Measurements from ENCODE around the gene ARL15. TPM values are rescaled to one million over a fixed set of nuclear protein-coding genes. Genes with fewer than 3 reads are reported as not detected.
A peak's percentile ranks its signal among the peaks of the same experiment; 100 is the strongest.

The ARL15 gene
- total and polyA plus RNA-seq, 2 experiments from 2014 or later: 7.8 to 9.9 TPM

DNA sequence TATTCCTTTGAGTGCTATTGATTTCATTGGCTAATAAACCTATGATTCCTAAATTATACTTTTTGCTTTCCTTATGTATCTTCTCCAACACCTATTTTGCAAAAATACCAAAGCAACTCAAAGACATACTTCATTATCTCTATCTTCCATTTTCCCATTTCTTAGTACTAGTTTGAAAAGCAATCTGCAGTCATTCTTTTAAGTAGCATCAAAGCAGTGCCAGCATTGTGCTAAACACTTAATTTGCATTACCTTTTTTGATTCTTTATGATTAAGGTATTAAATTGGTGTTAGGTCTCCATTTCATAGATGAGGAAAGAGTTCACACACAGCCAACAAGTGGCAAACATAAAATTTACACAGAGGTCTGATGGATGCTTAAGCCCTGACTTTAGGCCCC lies 330.3 kb downstream of the ARL15 start:
- H4K20me1 ChIP-seq (ENCODE audit: insufficient read depth): no peaks in the 10 kb centered on the region
- in situ Hi-C loops (cut with MboI): no loop called here
- H3K9ac ChIP-seq: no peak overlapping the region
- H3K4me2 ChIP-seq (ENCODE audit: unreplicated experiment): no peak overlapping the region
- H3F3A ChIP-seq (ENCODE audit: insufficient read depth): 0 out of 2 replicates have a peak, but pooled peaks cover 6% of the 10 kb centered on the region
- DNase-seq: no peak
- H3K4me1 ChIP-seq (ENCODE audit: insufficient read depth): no peaks in the 10 kb centered on the region
- no peak overlapping the region for H3K27ac ChIP-seq
- no peak overlapping the region for H3K4me3 ChIP-seq
- H3K9me2 ChIP-seq (ENCODE audit: insufficient read depth): no peaks in the 10 kb centered on the region
- TF ChIP-seq EZH2phosphoT487 (IDR thresholded peaks at IDR 0.05; ENCODE audit: insufficient read depth, low read depth) (no peak), EZH2 (IDR thresholded peaks at IDR 0.05; ENCODE audit: insufficient read depth, poor library complexity, severe bottlenecking) (no peak)
- no peak overlapping the region for H2AFZ ChIP-seq
- no peaks in the 10 kb centered on the region for H3K9me3 ChIP-seq (ENCODE audit: low read depth)
- H3K79me2 ChIP-seq (ENCODE audit: insufficient read depth): no peaks in the 10 kb centered on the region
- no peaks in the 10 kb centered on the region for H3K36me3 ChIP-seq (ENCODE audit: low read depth)
- no peaks in the 10 kb centered on the region for H3K27me3 ChIP-seq (replicated peaks; ENCODE audit: insufficient read depth)

GRCh38 chr5:53974021-53974420 lies 336.4 kb downstream of the ARL15 start:
- in situ Hi-C loops (cut with MboI): no loop called here

DNA sequence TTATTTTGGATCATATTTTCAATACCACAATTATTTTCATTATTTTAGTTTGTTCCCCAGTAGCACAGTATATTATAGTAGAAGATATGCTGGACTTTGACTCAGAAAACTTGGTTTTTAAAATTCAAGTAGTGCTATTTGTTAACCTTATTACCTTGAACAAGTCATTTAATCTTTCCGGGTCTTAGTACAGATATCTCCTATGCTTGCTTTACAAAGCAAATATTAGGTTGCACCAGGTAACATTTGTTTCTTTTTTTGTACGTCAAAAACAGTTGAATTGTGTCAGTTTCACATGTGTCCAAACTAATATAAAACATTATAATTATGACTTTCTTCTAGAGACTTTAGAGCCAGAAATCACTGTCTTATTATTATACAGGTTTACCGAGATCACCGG lies 338.1 kb downstream of the ARL15 start:
- Histone ChIP-seq H3K9me3 (ENCODE audit: low read depth) (no peaks in the 10 kb centered on the region), H3K4me2 (ENCODE audit: unreplicated experiment) (no peak overlapping the region), H3K4me1 (ENCODE audit: insufficient read depth) (peaks cover 18% of the 10 kb centered on the region), H4K20me1 (ENCODE audit: insufficient read depth) (no peaks in the 10 kb centered on the region), H3K27ac (no peak overlapping the region), H3K27me3 (replicated peaks; ENCODE audit: insufficient read depth) (no peaks in the 10 kb centered on the region), H3K9me2 (ENCODE audit: insufficient read depth) (no peaks in the 10 kb centered on the region), H3F3A (ENCODE audit: insufficient read depth) (peaks cover 18% of the 10 kb centered on the region; the same call in 1 of the 2 replicates), H3K36me3 (ENCODE audit: low read depth) (no peaks in the 10 kb centered on the region), H3K79me2 (ENCODE audit: insufficient read depth) (no peaks in the 10 kb centered on the region), H3K9ac (no peak overlapping the region), H3K4me3 (no peak overlapping the region), H2AFZ (no peak overlapping the region)
- in situ Hi-C loops (cut with MboI): no loop called here
- DNase-seq: no peak
- TF ChIP-seq EZH2 (IDR thresholded peaks at IDR 0.05; ENCODE audit: insufficient read depth, poor library complexity, severe bottlenecking) (no peak), EZH2phosphoT487 (IDR thresholded peaks at IDR 0.05; ENCODE audit: insufficient read depth, low read depth) (no peak)
- 89 to 91% methylated on average over 4 of the region's 4 CpGs for WGBS, 2 experiments (ENCODE audit: low coverage in 1 of 2, low lambda C conversion rate in 2 of 2, missing lambda C conversion rate in 2 of 2)

More at GRCh38 chr5:53974021-53974420, 336.4 kb downstream of the ARL15 start:
- no peak overlapping the region for H2AFZ ChIP-seq
- H3F3A ChIP-seq (ENCODE audit: insufficient read depth): peaks cover 18% of the 10 kb centered on the region; the same call in 1 of the 2 replicates
- TF ChIP-seq EZH2 (IDR thresholded peaks at IDR 0.05; ENCODE audit: insufficient read depth, poor library complexity, severe bottlenecking) (no peak), EZH2phosphoT487 (IDR thresholded peaks at IDR 0.05; ENCODE audit: insufficient read depth, low read depth) (no peak)
- 91 to 95% methylated on average over 1 of the region's 1 CpG for WGBS, 2 experiments (ENCODE audit: low coverage in 1 of 2, low lambda C conversion rate in 2 of 2, missing lambda C conversion rate in 2 of 2)
- no peaks in the 10 kb centered on the region for H3K9me3 ChIP-seq (ENCODE audit: low read depth)
- no peaks in the 10 kb centered on the region for H3K36me3 ChIP-seq (ENCODE audit: low read depth)
- no peak overlapping the region for H3K4me2 ChIP-seq (ENCODE audit: unreplicated experiment)
- H3K9me2 ChIP-seq (ENCODE audit: insufficient read depth): no peaks in the 10 kb centered on the region
- H3K27ac ChIP-seq: no peak overlapping the region
- H3K27me3 ChIP-seq (replicated peaks; ENCODE audit: insufficient read depth): no peaks in the 10 kb centered on the region
- no peaks in the 10 kb centered on the region for H3K79me2 ChIP-seq (ENCODE audit: insufficient read depth)
- H3K4me1 ChIP-seq (ENCODE audit: insufficient read depth): peaks cover 18% of the 10 kb centered on the region
- no peak overlapping the region for H3K4me3 ChIP-seq
- no peak for DNase-seq
- H3K9ac ChIP-seq: no peak overlapping the region
- no peaks in the 10 kb centered on the region for H4K20me1 ChIP-seq (ENCODE audit: insufficient read depth)

DNA sequence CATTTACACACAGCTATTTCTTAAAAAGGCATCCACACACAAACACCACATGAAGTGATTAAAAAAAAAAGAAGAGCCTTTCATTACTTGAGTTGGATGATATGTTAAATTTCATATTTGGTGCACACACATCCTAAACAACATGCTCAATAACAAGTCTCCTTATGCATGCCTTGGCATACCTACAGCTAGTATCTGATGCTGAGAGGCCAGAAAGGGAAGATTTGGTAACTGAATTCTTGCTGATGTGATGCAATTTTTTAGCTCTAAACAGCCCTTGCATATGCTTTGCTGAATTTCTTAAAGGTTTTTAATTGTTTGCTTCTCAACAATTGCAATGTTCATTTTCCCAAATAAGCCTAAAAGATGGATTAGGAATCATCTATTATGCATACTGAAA lies 338.8 kb downstream of the ARL15 start:
- TF ChIP-seq EZH2phosphoT487 (IDR thresholded peaks at IDR 0.05; ENCODE audit: insufficient read depth, low read depth) (no peak), EZH2 (IDR thresholded peaks at IDR 0.05; ENCODE audit: insufficient read depth, poor library complexity, severe bottlenecking) (no peak)
- H3K27ac ChIP-seq: no peak overlapping the region
- no peak overlapping the region for H3K9ac ChIP-seq
- H3K9me2 ChIP-seq (ENCODE audit: insufficient read depth): no peaks in the 10 kb centered on the region
- no peak overlapping the region for H2AFZ ChIP-seq
- H3K27me3 ChIP-seq (replicated peaks; ENCODE audit: insufficient read depth): no peaks in the 10 kb centered on the region
- H3K4me2 ChIP-seq (ENCODE audit: unreplicated experiment): no peak overlapping the region
- H3K4me3 ChIP-seq: no peak overlapping the region
- DNase-seq: peak; percentile 39
- no peaks in the 10 kb centered on the region for H3K36me3 ChIP-seq (ENCODE audit: low read depth)
- in situ Hi-C loops (cut with MboI): no loop called here
- H3K79me2 ChIP-seq (ENCODE audit: insufficient read depth): no peaks in the 10 kb centered on the region
- H3K9me3 ChIP-seq (ENCODE audit: low read depth): no peaks in the 10 kb centered on the region
- H4K20me1 ChIP-seq (ENCODE audit: insufficient read depth): no peaks in the 10 kb centered on the region
- peaks cover 18% of the 10 kb centered on the region for H3K4me1 ChIP-seq (ENCODE audit: insufficient read depth)
- H3F3A ChIP-seq (ENCODE audit: insufficient read depth): peaks cover 18% of the 10 kb centered on the region; the same call in 1 of the 2 replicates

- Histone ChIP-seq H3K9me3 (ENCODE audit: low read depth) (no peaks in the 10 kb centered on the region), H3F3A (ENCODE audit: insufficient read depth) (peaks cover 18% of the 10 kb centered on the region; the same call in 1 of the 2 replicates), H4K20me1 (ENCODE audit: insufficient read depth) (no peaks in the 10 kb centered on the region), H3K36me3 (ENCODE audit: low read depth) (no peaks in the 10 kb centered on the region), H3K4me1 (ENCODE audit: insufficient read depth) (peaks cover 18% of the 10 kb centered on the region), H3K4me3 (no peak overlapping the region), H3K4me2 (ENCODE audit: unreplicated experiment) (peak overlapping the region; percentile 24), H2AFZ (no peak overlapping the region), H3K9me2 (ENCODE audit: insufficient read depth) (no peaks in the 10 kb centered on the region), H3K79me2 (ENCODE audit: insufficient read depth) (no peaks in the 10 kb centered on the region), H3K27me3 (replicated peaks; ENCODE audit: insufficient read depth) (no peaks in the 10 kb centered on the region), H3K9ac (no peak overlapping the region), H3K27ac (no peak overlapping the region)
- TF ChIP-seq EZH2phosphoT487 (IDR thresholded peaks at IDR 0.05; ENCODE audit: insufficient read depth, low read depth): no peak
- TF ChIP-seq EZH2 (IDR thresholded peaks at IDR 0.05; ENCODE audit: insufficient read depth, poor library complexity, severe bottlenecking): no peak
- in situ Hi-C loops (cut with MboI): no loop called here
- 8 to 12% methylated on average over 2 of the region's 2 CpGs for WGBS, 2 experiments (ENCODE audit: low coverage in 1 of 2, low lambda C conversion rate in 2 of 2, missing lambda C conversion rate in 2 of 2)
- peak; percentile 22 for DNase-seq
Measured at GRCh38 chr5:53971131-53971530, 339.2 kb downstream of the ARL15 start.
